ENCODE data around the gene MPRIP. TPM values are rescaled to one million over a fixed set of nuclear protein-coding genes. Genes with fewer than 3 reads are reported as not detected.

The MPRIP gene
- total and polyA plus RNA-seq, 2 experiments from 2014 or later, result 91.7 to 202 TPM

DNA sequence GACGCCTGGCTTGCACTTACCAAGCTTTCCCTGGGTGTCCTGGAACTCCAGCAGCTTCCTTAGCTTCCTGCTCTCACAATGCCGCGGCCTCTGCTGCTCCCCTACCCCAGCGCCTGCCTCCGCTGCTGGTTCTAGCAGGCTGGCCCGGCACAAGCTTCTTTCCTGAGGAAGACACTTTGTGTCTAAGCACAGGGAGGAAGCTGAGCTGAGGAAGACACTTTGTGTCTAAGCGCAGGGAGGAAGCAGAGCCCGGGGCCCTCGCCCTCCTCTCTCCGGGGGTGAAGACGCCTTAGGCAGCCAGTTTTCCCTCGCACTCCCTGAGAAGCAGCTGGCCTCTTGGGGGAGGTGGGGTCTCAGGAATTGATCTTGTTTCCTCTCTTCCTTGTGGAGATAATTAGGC lies 99.0 kb downstream of the MPRIP start:
- no peak overlapping the region for H3K4me3 ChIP-seq
- no peak overlapping the region for H3K4me2 ChIP-seq
- H3K9me2 ChIP-seq (replicated peaks; ENCODE audit: insufficient read depth), result no peaks in the 10 kb centered on the region
- 91% methylated on average over 11 of the region's 12 CpGs for WGBS (ENCODE audit: low lambda C conversion rate, missing lambda C conversion rate)
- H3K27me3 ChIP-seq, result no peaks in the 10 kb centered on the region
- H3K4me1 ChIP-seq (ENCODE audit: insufficient read depth), result no peaks in the 10 kb centered on the region
- DNase-seq (ENCODE audit: low spot score), result no peak
- no peaks in the 10 kb centered on the region for H3K79me2 ChIP-seq
- no peaks in the 10 kb centered on the region for H3K9me3 ChIP-seq (ENCODE audit: low read depth)
- H4K20me1 ChIP-seq (ENCODE audit: insufficient read depth, poor library complexity, severe bottlenecking), result no peaks in the 10 kb centered on the region
- no peak overlapping the region for H3K27ac ChIP-seq
- H3K36me3 ChIP-seq (replicated peaks; ENCODE audit: insufficient read depth, low read depth), result no peaks in the 10 kb centered on the region
- no peak overlapping the region for H2AFZ ChIP-seq
- TF ChIP-seq EZH2 (IDR thresholded peaks at IDR 0.05; ENCODE audit: borderline replicate concordance) (no peak), EZH2phosphoT487 (IDR thresholded peaks at IDR 0.05; ENCODE audit: low read depth, severe bottlenecking, unreplicated experiment) (no peak)
- TF ChIP-seq, protein P1, sequence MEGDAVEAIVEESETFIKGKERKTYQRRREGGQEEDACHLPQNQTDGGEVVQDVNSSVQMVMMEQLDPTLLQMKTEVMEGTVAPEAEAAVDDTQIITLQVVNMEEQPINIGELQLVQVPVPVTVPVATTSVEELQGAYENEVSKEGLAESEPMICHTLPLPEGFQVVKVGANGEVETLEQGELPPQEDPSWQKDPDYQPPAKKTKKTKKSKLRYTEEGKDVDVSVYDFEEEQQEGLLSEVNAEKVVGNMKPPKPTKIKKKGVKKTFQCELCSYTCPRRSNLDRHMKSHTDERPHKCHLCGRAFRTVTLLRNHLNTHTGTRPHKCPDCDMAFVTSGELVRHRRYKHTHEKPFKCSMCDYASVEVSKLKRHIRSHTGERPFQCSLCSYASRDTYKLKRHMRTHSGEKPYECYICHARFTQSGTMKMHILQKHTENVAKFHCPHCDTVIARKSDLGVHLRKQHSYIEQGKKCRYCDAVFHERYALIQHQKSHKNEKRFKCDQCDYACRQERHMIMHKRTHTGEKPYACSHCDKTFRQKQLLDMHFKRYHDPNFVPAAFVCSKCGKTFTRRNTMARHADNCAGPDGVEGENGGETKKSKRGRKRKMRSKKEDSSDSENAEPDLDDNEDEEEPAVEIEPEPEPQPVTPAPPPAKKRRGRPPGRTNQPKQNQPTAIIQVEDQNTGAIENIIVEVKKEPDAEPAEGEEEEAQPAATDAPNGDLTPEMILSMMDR (IDR thresholded peaks at IDR 0.05; ENCODE audit: poor library complexity), result no peak

DNA sequence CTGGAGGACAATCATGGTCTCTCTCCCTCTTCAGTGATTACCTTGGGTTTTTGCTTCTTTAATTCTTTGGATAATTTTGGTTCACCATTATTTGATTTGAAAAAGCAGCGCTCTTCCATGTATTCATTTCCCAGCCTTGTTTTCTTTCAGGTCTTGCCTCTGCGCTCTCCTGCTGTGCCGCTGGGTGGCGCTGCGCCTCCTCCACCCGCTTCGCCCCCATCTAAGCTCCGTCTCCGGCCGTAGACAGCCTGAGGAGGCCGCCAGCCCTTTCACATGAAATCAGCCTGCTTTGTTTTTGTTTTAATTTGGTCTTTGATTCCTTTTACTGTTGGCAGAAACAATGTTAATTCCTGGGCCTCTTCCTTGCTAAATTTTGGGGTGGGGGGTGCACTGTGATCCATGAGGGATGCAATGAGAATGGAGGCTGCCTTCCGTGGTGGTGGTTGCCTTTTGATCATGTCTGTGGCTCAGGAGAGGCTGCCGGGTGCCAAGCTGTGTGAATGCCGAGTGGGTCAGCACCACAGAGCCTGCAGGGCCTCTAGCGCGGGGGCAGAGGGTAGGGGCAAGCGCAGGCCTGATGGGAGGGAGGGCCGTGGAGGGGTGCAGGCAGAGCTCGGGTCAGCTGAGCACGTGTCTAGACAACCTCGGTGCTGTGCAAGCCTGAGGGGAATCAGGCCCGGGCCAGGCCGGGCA lies 99.7 kb downstream of the MPRIP start:
- Histone ChIP-seq H3K27me3 (no peaks in the 10 kb centered on the region), H3K9me2 (replicated peaks; ENCODE audit: insufficient read depth) (no peaks in the 10 kb centered on the region), H3K79me2 (no peaks in the 10 kb centered on the region), H3K4me1 (ENCODE audit: insufficient read depth) (no peaks in the 10 kb centered on the region), H3K27ac (no peak overlapping the region), H4K20me1 (ENCODE audit: insufficient read depth, poor library complexity, severe bottlenecking) (no peaks in the 10 kb centered on the region), H3K4me3 (no peak overlapping the region), H2AFZ (no peak overlapping the region), H3K4me2 (no peak overlapping the region), H3K36me3 (replicated peaks; ENCODE audit: insufficient read depth, low read depth) (no peaks in the 10 kb centered on the region), H3K9me3 (ENCODE audit: low read depth) (no peaks in the 10 kb centered on the region)
- 71% methylated on average over 23 of the region's 23 CpGs for WGBS (ENCODE audit: low lambda C conversion rate, missing lambda C conversion rate)
- peak; percentile 47 for DNase-seq (ENCODE audit: low spot score)
- TF ChIP-seq, protein P1 (IDR thresholded peaks at IDR 0.05; ENCODE audit: poor library complexity), result peak; percentile 66
- TF ChIP-seq EZH2 (IDR thresholded peaks at IDR 0.05; ENCODE audit: borderline replicate concordance) (no peak), EZH2phosphoT487 (IDR thresholded peaks at IDR 0.05; ENCODE audit: low read depth, severe bottlenecking, unreplicated experiment) (no peak)

DNA sequence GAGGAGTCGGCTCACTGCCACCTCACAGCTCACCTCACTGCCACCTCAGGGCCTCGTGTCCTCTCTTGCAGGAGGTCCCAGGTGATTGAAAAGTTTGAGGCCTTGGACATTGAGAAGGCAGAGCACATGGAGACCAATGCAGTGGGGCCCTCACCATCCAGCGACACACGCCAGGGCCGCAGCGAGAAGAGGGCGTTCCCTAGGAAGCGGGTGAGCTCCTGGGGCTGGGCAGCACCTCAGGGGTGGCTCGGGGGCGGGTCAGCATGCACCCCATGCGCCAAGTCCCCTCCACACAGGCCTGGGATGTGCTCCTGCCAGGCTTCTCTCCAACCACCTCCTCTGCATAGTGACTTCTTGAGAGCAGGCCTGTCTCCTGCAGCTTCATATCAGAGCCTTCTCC lies 100.3 kb downstream of the MPRIP start:
- H3K79me2 ChIP-seq, result no peaks in the 10 kb centered on the region
- H2AFZ ChIP-seq, result no peak overlapping the region
- no peaks in the 10 kb centered on the region for H3K9me2 ChIP-seq (replicated peaks; ENCODE audit: insufficient read depth)
- WGBS (ENCODE audit: low lambda C conversion rate, missing lambda C conversion rate), result over 99% methylated on average over 11 of the region's 11 CpGs
- no peak overlapping the region for H3K27ac ChIP-seq
- H3K36me3 ChIP-seq (replicated peaks; ENCODE audit: insufficient read depth, low read depth), result no peaks in the 10 kb centered on the region
- no peak for DNase-seq (ENCODE audit: low spot score)
- no peak overlapping the region for H3K4me2 ChIP-seq
- no peaks in the 10 kb centered on the region for H4K20me1 ChIP-seq (ENCODE audit: insufficient read depth, poor library complexity, severe bottlenecking)
- no peaks in the 10 kb centered on the region for H3K9me3 ChIP-seq (ENCODE audit: low read depth)
- TF ChIP-seq EZH2 (IDR thresholded peaks at IDR 0.05; ENCODE audit: borderline replicate concordance), result no peak
- TF ChIP-seq, protein P1 (IDR thresholded peaks at IDR 0.05; ENCODE audit: poor library complexity), result no peak
- TF ChIP-seq EZH2phosphoT487 (IDR thresholded peaks at IDR 0.05; ENCODE audit: low read depth, severe bottlenecking, unreplicated experiment), result no peak
- no peaks in the 10 kb centered on the region for H3K27me3 ChIP-seq
- no peaks in the 10 kb centered on the region for H3K4me1 ChIP-seq (ENCODE audit: insufficient read depth)
- H3K4me3 ChIP-seq, result no peak overlapping the region
